ENCODE results near the gene RCOR3.

RCOR3 gene

GRCh38 chr1:211352985-211353515 is 93.9 kb downstream of the RCOR3 start:
- Mint-ChIP-seq H3K4me3 (peak overlapping the region; percentile 67), H3K27ac (peak overlapping the region; percentile 75), H3K4me1 (ENCODE audit: low read depth) (peaks cover 86% of the 10 kb centered on the region), H3K36me3 (ENCODE audit: low read depth) (peaks cover 71% of the 10 kb centered on the region), H3K9me3 (peaks cover 10% of the 10 kb centered on the region), H3K27me3 (no peaks in the 10 kb centered on the region)

- peaks cover 10% of the 10 kb centered on the region for H3K9me3 Mint-ChIP-seq
- H3K36me3 Mint-ChIP-seq (ENCODE audit: low read depth): peaks cover 67% of the 10 kb centered on the region
- H3K27ac Mint-ChIP-seq: peak overlapping the region; percentile 45
- no peaks in the 10 kb centered on the region for H3K27me3 Mint-ChIP-seq
- H3K4me1 Mint-ChIP-seq (ENCODE audit: low read depth): peaks cover 82% of the 10 kb centered on the region
- H3K4me3 Mint-ChIP-seq: no peak overlapping the region
These were observed 94.5 kb downstream of the RCOR3 start for GRCh38 chr1:211353562-211354212.

GRCh38 chr1:211355873-211356272 is 96.7 kb downstream of the RCOR3 start:
- Mint-ChIP-seq H3K27ac (peak overlapping the region; percentile 70), H3K9me3 (peaks cover 10% of the 10 kb centered on the region), H3K4me3 (no peak overlapping the region), H3K4me1 (ENCODE audit: low read depth) (peaks cover 73% of the 10 kb centered on the region), H3K27me3 (no peaks in the 10 kb centered on the region), H3K36me3 (ENCODE audit: low read depth) (peaks cover 78% of the 10 kb centered on the region)

GRCh38 chr1:211356723-211357407 is 97.7 kb downstream of the RCOR3 start:
- Mint-ChIP-seq H3K27ac (peak overlapping the region; percentile 65), H3K4me3 (no peak overlapping the region), H3K9me3 (peaks cover 3% of the 10 kb centered on the region), H3K4me1 (ENCODE audit: low read depth) (peaks cover 64% of the 10 kb centered on the region), H3K27me3 (no peaks in the 10 kb centered on the region), H3K36me3 (ENCODE audit: low read depth) (peaks cover 72% of the 10 kb centered on the region)

DNA sequence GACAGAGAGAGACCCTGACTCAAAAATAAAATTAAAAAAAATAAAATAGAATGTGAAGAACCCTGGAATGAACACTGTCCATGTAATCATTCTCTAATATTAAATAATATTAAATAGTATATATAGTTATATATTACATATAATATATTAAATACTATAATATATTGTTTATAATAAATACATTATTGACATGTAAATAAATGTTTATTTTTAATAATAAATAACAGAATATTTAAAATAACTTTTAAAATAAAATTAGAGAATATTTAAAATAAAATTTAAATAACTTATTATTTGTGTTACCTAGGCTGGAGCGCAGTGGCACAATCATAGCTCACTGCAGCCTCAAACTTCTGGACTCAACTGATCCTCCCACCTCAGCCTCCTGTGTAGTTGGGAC is 99.5 kb downstream of the RCOR3 start:
- H3K9me3 Mint-ChIP-seq: no peaks in the 10 kb centered on the region
- no peak overlapping the region for H3K4me3 Mint-ChIP-seq
- no peak overlapping the region for H3K27ac Mint-ChIP-seq
- H3K4me1 Mint-ChIP-seq (ENCODE audit: low read depth): peaks cover 46% of the 10 kb centered on the region
- no peaks in the 10 kb centered on the region for H3K27me3 Mint-ChIP-seq
- H3K36me3 Mint-ChIP-seq (ENCODE audit: low read depth): peaks cover 62% of the 10 kb centered on the region

GRCh38 chr1:211359876-211360275 is 100.7 kb downstream of the RCOR3 start:
- H3K4me1 Mint-ChIP-seq (ENCODE audit: low read depth): peaks cover 35% of the 10 kb centered on the region
- no peaks in the 10 kb centered on the region for H3K9me3 Mint-ChIP-seq
- H3K27ac Mint-ChIP-seq: no peak overlapping the region
- H3K27me3 Mint-ChIP-seq: no peaks in the 10 kb centered on the region
- H3K36me3 Mint-ChIP-seq (ENCODE audit: low read depth): peaks cover 61% of the 10 kb centered on the region
- no peak overlapping the region for H3K4me3 Mint-ChIP-seq

- H3K9me3 Mint-ChIP-seq: no peaks in the 10 kb centered on the region
- no peak overlapping the region for H3K4me3 Mint-ChIP-seq
- no peaks in the 10 kb centered on the region for H3K27me3 Mint-ChIP-seq
- no peak overlapping the region for H3K27ac Mint-ChIP-seq
- H3K4me1 Mint-ChIP-seq (ENCODE audit: low read depth): peaks cover 23% of the 10 kb centered on the region
- H3K36me3 Mint-ChIP-seq (ENCODE audit: low read depth): peaks cover 60% of the 10 kb centered on the region
These were observed 102.0 kb downstream of the RCOR3 start for GRCh38 chr1:211361202-211361601.

Data from stimulated activated naive CD8-positive, alpha-beta T cell treated with anti-CD3 and anti-CD28 coated beads, Interleukin-15, Interleukin-2, amounts not matched to agents 100 ng/mL and 50 ng/mL, for 24 hours (primary cell).